Left colon (tissue), 2 donors: ENCODE data around the gene MED13. TPM values are rescaled to one million over a fixed set of nuclear protein-coding genes. Genes with fewer than 3 reads are reported as not detected.

ENCODE experiments used
- total RNA-seq, 2 donors: library from RNA; stranded (reverse); fragmentation: NEBNext Ultra II Directional; extraction: Animal tissue kit (Norgen Biotek cat#: 25700); gene quantifications; one replicate each; pipeline ENCODE4 v1.2.1, GENCODE V29; 2021
- donor health status: DM: no; HTN: no; CAD: no.
- donor health status: DM: yes; HTN: yes; CAD: no.

Gene MED13
- total RNA-seq, 2 donors from 2014 or later, result 80.3 to 85.7 TPM

Other genes starting within 250 kb of the MED13 start
- 1 to 10 TPM; 1.9 to 3.3 TPM for gene BRIP1, start 201.8 kb downstream of the MED13 start, total RNA-seq
- gene INTS2, start 137.3 kb downstream of the MED13 start, total RNA-seq, result 1 to 10 TPM; 9.2 to 9.8 TPM